NCI-H748 (cell line): ENCODE results near the gene C2orf68.
"Not testable (repeated sequence)": the region's sequence is repeated elsewhere in the genome, so short reads cannot be mapped to it uniquely, and the experiment has no call there.

Experiments
- DNase-seq: peaks from one replicate; lab custom pipeline; 2025; ENCODE audit not compliant: unreplicated experiment; lab: John Stamatoyannopoulos, UW

The C2orf68 gene

GRCh38 chr2:85583667-85584353 is 28.1 kb downstream of the C2orf68 start:
- DNase-seq, result no peak

DNA sequence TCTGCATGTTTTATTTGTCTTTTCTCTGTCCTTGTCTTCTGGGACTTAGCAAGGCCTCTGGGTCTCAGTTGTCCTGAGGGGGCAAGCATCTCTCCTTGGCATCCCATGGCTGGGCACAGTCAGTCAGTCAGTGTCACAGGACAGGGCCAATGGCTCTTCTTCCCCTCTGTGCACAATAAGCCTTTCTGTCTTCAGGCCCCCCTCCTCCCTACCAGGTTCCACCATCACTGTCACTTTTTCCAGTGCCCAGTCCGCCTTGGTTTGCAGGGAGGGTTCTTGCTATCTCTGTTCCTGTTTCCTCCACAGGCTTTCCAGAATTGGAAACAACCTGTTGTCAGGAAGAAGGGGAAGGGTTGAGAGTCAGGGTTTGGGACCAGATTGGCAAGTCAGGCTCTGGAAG is 29.4 kb downstream of the C2orf68 start:
- no peak for DNase-seq

DNA sequence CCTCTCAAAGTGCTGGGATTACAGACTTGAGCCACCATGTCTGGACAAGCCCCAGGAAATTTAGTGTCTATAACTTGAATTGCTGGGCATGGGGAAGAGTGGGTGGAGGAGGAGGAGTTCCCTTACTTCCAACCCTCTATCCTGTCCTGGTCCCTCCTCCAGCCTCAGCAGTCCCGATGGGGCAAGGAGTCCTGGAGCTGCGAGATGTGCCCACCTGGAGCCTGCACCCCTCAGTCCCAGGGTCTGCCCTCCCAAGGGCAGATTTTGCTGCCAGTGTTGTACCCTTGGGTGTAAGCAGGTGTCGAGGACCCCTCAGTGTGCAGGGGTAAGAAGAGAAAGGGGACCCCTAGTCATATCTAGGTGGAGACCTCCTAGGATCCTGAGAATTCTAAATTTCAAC is 31.7 kb downstream of the C2orf68 start:
- DNase-seq, result no peak

DNA sequence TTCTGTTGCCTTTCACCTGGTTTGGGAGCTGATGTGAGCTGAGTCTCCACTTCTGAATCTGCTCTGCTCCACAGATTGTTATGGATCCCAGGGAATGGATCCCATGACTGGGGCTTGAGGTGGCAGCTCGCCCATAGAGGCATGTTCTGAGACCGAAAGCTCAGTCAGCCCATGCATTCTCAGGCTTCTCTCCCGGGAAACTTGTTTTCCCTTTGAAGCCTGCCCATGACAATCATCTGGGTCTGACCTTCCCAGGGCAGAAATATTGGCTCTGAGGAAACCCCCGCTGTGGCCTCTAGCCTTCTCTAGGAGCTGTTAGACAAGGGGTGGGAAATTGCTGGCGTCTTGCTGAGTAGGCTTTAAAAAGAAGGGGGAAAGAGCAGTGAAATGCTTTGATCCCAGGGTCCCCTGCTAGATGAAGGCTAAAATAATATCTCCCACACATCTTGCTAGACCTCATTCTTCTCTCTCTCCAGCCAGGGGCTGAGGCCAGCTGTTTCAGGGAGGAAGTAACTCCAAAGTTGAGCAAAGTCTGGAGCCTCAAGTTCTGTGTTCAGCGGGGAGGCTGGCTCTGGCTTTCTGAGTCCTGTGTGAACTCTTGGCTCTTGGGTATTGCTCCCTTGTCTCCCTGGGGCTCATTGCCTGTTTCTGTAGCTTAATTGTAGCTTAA is 32.5 kb downstream of the C2orf68 start:
- no peak for DNase-seq

- no peak for DNase-seq
Observed at GRCh38 chr2:85578243-85579180, 33.4 kb downstream of the C2orf68 start.

GRCh38 chr2:85577386-85578242 is 34.3 kb downstream of the C2orf68 start, which contains the start of gene VAMP8:
Gene VAMP8, plus strand, starts transcription at chr2:85577586. Its CDS starts 61 bp downstream, at chr2:85577647.
- DNase-seq, result no peak

- no peak for DNase-seq
Observed at GRCh38 chr2:85577063-85577385, 34.8 kb downstream of the C2orf68 start.

DNA sequence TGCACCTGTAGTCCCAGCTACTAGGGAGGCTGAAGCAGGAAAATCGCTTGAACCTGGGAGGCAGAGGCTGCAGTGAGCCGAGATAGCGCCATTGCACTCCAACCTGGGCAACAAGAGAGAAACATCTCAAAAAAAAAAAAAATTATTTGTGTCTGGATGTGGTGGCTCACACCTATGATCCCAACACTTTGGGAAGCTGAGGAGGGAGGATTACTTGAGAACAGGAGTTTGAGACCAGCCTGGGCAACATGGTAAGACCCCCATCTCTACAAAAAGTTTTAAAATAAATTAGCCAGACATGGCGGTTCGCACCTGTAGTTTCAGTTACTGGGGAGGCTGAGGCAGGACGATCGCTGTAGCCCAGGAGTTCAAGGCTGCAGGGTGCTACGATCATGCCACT is 36.1 kb downstream of the C2orf68 start:
- DNase-seq, result no peak

DNA sequence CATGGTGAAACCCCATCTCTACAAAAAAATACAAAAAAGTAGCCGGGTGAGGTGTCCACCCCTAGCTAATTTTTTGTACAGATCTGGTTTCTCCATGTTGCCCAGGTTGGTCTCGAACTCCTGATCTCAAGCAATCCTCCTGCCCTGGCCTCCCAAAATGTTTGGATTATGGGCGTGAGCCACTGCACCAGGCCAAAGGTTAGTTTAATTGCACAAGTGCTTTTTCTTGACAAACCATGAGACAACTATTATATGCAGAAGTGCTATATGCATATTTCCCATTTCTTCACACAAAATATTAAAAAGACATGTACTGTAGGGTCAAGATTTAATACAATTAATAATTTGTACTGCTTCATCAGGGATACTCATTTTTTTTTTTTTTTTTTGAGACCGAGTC is 45.6 kb downstream of the C2orf68 start:
- DNase-seq, result no peak

DNA sequence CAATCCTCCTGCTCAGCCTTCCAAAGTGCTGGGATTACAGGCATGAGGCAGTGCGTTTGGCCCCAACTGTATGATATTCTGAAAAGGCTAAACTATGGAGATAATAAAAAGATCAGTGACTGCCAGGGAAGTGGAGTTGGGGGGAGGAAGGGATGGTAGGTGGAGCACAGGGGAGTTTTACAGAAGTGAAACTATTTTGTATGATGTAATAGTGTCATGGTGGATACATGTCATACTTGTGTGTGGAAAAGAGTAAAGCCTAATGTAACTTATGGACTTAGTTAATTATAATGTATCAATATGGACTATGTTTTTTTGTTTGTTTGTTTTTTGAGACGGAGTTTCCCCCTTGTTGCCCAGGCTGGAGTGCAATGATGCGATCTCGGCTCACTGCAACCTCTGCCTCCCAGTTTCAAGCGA is 47.7 kb downstream of the C2orf68 start:
- DNase-seq, result no peak

DNA sequence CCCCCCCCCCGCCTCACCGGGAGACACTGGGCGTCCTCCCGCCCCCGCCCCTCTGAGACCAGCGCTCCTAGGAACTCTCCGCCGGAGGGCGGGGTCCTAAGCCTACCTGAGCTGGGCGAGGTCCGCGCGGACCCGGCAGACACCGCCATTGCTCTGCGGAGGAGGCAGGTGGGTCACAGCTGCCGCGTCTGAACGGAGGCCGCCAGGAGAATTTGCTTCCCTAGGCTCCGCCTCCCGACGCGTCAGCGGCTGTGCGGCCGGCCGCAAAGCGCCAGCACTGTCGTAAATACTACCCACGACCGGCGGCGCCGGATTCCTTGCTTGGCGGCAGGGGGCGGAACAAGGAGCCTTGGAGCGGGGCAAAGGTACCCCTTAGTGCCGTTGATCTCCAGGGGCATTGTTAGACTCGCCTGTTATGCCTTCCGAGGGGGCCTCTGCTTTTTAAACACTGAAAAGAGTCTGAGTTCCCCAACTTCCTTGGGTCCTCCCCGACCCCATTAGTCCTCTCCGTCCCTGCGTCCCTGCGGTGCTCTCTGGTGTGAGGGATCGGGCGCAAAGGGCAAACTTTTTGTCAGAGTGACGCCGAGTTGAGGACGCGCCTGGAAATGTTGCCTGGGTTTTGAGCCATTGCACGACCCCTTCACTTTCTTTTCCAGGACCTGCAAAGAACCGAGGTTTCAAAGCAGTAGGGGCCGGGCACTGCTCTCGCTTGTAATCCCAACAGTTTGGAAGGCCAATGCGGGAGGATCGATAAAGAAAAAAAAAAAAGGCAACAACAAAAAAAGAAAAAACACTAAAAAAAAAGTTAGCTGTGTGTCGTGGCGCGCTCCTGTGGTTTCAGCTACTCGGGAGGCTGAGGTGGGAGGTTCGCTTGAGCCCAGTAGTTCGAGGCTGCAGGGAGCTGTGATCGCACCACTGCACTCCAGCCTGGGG is 50.3 kb downstream of the C2orf68 start, which contains the start of gene GGCX:
GGCX (minus strand) TSS at position 214 of the 933 bp plus-strand sequence; CDS start at position 149, 65 bp downstream.
- peak; percentile 96 for DNase-seq

GRCh38 chr2:85560812-85561279 is 51.0 kb downstream of the C2orf68 start:
- DNase-seq, result no peak

DNA sequence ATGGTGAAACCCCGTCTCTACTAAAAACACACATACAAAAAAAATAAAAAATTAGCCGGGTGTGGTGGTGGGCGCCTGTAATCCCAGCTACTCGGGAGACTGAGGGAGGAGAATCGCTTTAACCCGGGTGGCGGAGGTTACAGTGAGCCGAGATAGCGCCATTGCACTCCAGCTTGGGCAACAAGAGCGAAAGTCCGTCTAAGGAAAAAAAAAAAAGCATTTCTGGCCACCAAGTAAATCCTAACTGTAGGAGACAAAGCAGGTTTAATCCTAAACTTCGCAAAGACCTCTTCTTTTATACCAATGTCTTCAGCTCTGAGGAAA is 51.5 kb downstream of the C2orf68 start:
- DNase-seq, result not testable (repeated sequence)

GRCh38 chr2:85558160-85558559 is 53.7 kb downstream of the C2orf68 start:
- DNase-seq, result no peak

GRCh38 chr2:85557130-85557529 is 54.7 kb downstream of the C2orf68 start:
- DNase-seq, result no peak
